ENCODE data around the gene PCNX3.

DNA sequence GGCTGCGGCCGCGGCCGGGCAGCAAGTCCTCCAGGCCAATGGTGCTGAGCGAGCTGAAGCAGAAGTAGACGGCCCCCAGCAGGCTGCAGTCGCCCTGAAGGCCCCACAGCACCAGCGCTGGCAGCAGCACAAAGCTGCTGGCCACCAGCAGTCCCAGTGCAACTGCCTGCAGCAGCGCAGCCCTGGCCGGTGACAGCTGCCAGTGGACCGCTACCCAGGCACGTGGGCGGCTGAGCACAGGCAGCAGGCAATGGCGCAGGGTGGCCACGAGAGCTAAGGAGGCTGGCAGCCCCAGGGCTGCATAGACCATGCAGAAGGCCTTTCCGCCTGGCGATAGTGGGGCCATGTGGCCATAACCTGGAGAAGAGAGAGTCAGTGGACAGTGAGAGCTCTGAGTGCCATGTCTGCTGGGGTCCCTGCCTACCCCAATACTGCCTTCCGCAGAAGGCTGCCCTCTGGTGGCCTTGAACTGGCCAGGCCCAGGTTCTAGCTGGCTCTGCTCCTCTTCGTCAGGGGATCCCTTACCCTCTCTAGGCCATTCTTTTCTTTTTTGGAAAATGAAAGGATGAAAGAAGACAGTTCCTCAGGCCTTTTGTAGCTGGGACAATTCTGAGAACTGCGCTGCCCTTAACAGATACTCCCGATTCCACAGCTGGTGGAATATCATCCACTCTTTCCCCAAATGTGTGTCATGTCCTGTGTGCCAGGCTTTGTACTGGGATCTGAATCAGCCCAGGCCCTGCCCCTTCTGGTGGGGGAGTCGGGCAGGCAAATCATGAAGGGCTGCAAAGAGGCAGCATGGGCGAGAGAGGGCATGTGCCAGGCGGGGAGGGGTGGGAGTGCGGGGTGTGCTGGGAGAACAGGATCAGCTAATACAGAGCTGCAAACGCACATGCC lies 21.8 kb upstream of the PCNX3 start:
- TF ChIP-seq, protein P1, sequence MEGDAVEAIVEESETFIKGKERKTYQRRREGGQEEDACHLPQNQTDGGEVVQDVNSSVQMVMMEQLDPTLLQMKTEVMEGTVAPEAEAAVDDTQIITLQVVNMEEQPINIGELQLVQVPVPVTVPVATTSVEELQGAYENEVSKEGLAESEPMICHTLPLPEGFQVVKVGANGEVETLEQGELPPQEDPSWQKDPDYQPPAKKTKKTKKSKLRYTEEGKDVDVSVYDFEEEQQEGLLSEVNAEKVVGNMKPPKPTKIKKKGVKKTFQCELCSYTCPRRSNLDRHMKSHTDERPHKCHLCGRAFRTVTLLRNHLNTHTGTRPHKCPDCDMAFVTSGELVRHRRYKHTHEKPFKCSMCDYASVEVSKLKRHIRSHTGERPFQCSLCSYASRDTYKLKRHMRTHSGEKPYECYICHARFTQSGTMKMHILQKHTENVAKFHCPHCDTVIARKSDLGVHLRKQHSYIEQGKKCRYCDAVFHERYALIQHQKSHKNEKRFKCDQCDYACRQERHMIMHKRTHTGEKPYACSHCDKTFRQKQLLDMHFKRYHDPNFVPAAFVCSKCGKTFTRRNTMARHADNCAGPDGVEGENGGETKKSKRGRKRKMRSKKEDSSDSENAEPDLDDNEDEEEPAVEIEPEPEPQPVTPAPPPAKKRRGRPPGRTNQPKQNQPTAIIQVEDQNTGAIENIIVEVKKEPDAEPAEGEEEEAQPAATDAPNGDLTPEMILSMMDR (IDR thresholded peaks at IDR 0.05; ENCODE audit: borderline replicate concordance, extremely low read depth, low read length, poor library complexity, severe bottlenecking), result peak; percentile 81
- TF ChIP-seq EZH2 (IDR thresholded peaks at IDR 0.05; ENCODE audit: borderline replicate concordance, low read depth, low read length, severe bottlenecking), result no peak
